ENCODE data around the gene MICU1. TPM values are rescaled to one million over a fixed set of nuclear protein-coding genes. Genes with fewer than 3 reads are reported as not detected.

Gene MICU1
- total and polyA plus RNA-seq, 2 donors (not counting 3 experiments of a cell fraction or from before 2014, with no cell fraction given) = 27.5 to 48.0 TPM

DNA sequence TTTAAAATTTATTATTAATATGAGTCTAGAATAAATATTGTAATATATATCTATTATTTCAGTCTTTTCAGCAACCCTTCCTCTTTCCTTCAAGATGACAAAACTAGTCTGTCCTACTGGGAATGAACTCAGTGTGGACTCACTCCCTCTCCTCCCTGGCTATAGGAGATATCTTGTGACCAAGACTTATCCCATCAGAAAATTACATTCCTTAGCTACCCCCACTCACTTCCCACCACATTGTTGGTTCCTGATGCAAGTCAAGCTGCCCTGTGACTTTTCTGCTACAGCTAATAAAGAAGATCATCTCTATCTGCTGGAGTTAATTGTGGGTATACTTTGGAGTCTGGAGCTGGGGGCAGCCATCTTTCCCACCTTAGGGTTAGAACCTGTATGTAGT lies 38.1 kb upstream of the MICU1 start:
- Histone ChIP-seq H3K9me3 (replicated peaks; ENCODE audit: control insufficient read depth, insufficient read depth, low read length) (no peaks in the 10 kb centered on the region), H3K79me2 (ENCODE audit: control insufficient read depth, insufficient read depth, low read length) (no peaks in the 10 kb centered on the region), H3K9ac (replicated peaks; ENCODE audit: extremely low read depth, insufficient read depth, low read length) (no peak overlapping the region), H3K27me3 (ENCODE audit: control insufficient read depth in 2 of 2, insufficient read depth in 2 of 2, low read length in 2 of 2) (no peaks in the 10 kb centered on the region), H3K36me3 (ENCODE audit: control insufficient read depth in 2 of 2, extremely low read depth in 1 of 2, insufficient read depth in 2 of 2, low read length in 2 of 2) (no peaks in the 10 kb centered on the region), H3K4me2 (ENCODE audit: insufficient read depth, low read length) (no peak overlapping the region), H4K20me1 (replicated peaks; ENCODE audit: control insufficient read depth, extremely low read depth, insufficient read depth, low read length) (no peaks in the 10 kb centered on the region), H3K27ac (ENCODE audit: insufficient read depth, low read depth, low read length) (no peak overlapping the region), H2AFZ (ENCODE audit: low read depth, low read length) (no peak overlapping the region), H3K9me1 (replicated peaks; ENCODE audit: control insufficient read depth, extremely low read depth, insufficient read depth, low read length) (no peaks in the 10 kb centered on the region), H3K4me1 (ENCODE audit: control insufficient read depth, extremely low read depth, insufficient read depth, low read length) (no peaks in the 10 kb centered on the region), H3K4me3 (replicated peaks in 1 of 3; ENCODE audit: insufficient read depth in 1 of 3, low read depth in 1 of 3, low read length in 3 of 3) (no peak overlapping the region)
- POLR2A ChIA-PET = no interaction called here
- no TSS peak for BruUV-seq (replicated peaks)
- dilution Hi-C loops (cut with MboI; ENCODE audit: extremely low pct_ligation_motif_present, low sequenced_read_pairs) (no loop called here), intact Hi-C loops (cut with micrococcal nuclease) (no loop called here)
- CTCF ChIA-PET = interaction anchor here (1.3 kb wide), 1 partner anchor 8 kb away, joined by 4 read pairs; no protein-coding TSS in a partner anchor
- DNase-seq (ENCODE audit: low read depth, low spot score) = no peak
- no peak for FAIRE-seq
- TF ChIP-seq JUN (IDR thresholded peaks at IDR 0.05; ENCODE audit: borderline replicate concordance, insufficient read depth, insufficient read length, low read depth) (no peak), POLR2A (IDR thresholded peaks at IDR 0.05; ENCODE audit: low read depth, low read length) (no peak), FOS (IDR thresholded peaks at IDR 0.05; ENCODE audit: borderline replicate concordance, insufficient read depth, low read length) (no peak), MYC (IDR thresholded peaks at IDR 0.05; ENCODE audit: low read depth, low read length) (no peak)
- TF ChIP-seq, protein P1, sequence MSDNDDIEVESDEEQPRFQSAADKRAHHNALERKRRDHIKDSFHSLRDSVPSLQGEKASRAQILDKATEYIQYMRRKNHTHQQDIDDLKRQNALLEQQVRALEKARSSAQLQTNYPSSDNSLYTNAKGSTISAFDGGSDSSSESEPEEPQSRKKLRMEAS (IDR thresholded peaks at IDR 0.05; ENCODE audit: insufficient read depth, insufficient read length) = no peak
- TF ChIP-seq, protein P2, sequence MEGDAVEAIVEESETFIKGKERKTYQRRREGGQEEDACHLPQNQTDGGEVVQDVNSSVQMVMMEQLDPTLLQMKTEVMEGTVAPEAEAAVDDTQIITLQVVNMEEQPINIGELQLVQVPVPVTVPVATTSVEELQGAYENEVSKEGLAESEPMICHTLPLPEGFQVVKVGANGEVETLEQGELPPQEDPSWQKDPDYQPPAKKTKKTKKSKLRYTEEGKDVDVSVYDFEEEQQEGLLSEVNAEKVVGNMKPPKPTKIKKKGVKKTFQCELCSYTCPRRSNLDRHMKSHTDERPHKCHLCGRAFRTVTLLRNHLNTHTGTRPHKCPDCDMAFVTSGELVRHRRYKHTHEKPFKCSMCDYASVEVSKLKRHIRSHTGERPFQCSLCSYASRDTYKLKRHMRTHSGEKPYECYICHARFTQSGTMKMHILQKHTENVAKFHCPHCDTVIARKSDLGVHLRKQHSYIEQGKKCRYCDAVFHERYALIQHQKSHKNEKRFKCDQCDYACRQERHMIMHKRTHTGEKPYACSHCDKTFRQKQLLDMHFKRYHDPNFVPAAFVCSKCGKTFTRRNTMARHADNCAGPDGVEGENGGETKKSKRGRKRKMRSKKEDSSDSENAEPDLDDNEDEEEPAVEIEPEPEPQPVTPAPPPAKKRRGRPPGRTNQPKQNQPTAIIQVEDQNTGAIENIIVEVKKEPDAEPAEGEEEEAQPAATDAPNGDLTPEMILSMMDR (IDR thresholded peaks at IDR 0.05; ENCODE audit: extremely low read depth in 1 of 2, insufficient read depth in 1 of 2, low read depth in 1 of 2, low read length in 2 of 2) = no peak

DNA sequence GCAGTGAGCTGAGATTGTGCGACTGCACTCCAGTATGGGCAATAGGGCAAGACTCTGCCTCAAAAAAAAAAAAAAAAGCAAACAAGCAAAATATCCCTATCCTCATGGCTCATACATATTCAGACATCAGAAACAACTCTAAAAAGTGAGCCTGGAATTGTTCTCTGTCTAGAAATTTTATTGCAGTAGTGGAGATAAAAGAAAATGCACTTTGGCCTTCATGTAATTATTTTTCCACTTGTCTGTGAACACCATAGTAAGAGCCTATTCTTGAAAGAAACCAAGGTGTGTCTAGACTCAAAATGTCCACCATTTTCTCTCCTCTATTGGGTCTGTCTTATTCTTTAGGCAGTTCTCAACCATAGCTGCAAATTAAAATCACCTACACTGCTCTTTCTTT lies 35.6 kb upstream of the MICU1 start:
- no peaks in the 10 kb centered on the region for H3K79me2 ChIP-seq (ENCODE audit: control insufficient read depth, insufficient read depth, low read length)
- POLR2A ChIA-PET = no interaction called here
- no peaks in the 10 kb centered on the region for H4K20me1 ChIP-seq (replicated peaks; ENCODE audit: control insufficient read depth, extremely low read depth, insufficient read depth, low read length)
- CTCF ChIA-PET = interaction anchor here (1.7 kb wide), 1 partner anchor 11 kb away, joined by 5 read pairs; no protein-coding TSS in a partner anchor
- no peak overlapping the region for H3K4me2 ChIP-seq (ENCODE audit: insufficient read depth, low read length)
- no peak overlapping the region for H3K4me3 ChIP-seq (replicated peaks in 1 of 3; ENCODE audit: insufficient read depth in 1 of 3, low read depth in 1 of 3, low read length in 3 of 3)
- H3K9me1 ChIP-seq (replicated peaks; ENCODE audit: control insufficient read depth, extremely low read depth, insufficient read depth, low read length) = no peaks in the 10 kb centered on the region
- no peak for DNase-seq (ENCODE audit: low read depth, low spot score)
- dilution Hi-C loops (cut with MboI; ENCODE audit: extremely low pct_ligation_motif_present, low sequenced_read_pairs) (no loop called here), intact Hi-C loops (cut with micrococcal nuclease) (no loop called here)
- no peaks in the 10 kb centered on the region for H3K27me3 ChIP-seq (ENCODE audit: control insufficient read depth in 2 of 2, insufficient read depth in 2 of 2, low read length in 2 of 2)
- no peaks in the 10 kb centered on the region for H3K9me3 ChIP-seq (replicated peaks; ENCODE audit: control insufficient read depth, insufficient read depth, low read length)
- H3K36me3 ChIP-seq (ENCODE audit: control insufficient read depth in 2 of 2, extremely low read depth in 1 of 2, insufficient read depth in 2 of 2, low read length in 2 of 2) = no peaks in the 10 kb centered on the region
- no peaks in the 10 kb centered on the region for H3K4me1 ChIP-seq (ENCODE audit: control insufficient read depth, extremely low read depth, insufficient read depth, low read length)
- no peak overlapping the region for H3K9ac ChIP-seq (replicated peaks; ENCODE audit: extremely low read depth, insufficient read depth, low read length)
- no peak for TF ChIP-seq GATA2 (IDR thresholded peaks at IDR 0.05; ENCODE audit: insufficient read depth, insufficient read length, low read depth, low read length)
- no peak for TF ChIP-seq EZH2 (IDR thresholded peaks at IDR 0.05; ENCODE audit: borderline replicate concordance, low read depth, low read length, severe bottlenecking)
- TF ChIP-seq POLR2A (IDR thresholded peaks at IDR 0.05; ENCODE audit: low read depth, low read length) = no peak
- TF ChIP-seq, protein P1 (IDR thresholded peaks at IDR 0.05; ENCODE audit: insufficient read depth, insufficient read length) = no peak
- no peak for TF ChIP-seq MYC (IDR thresholded peaks at IDR 0.05; ENCODE audit: low read depth, low read length)
- TF ChIP-seq POLR2AphosphoS5 (IDR thresholded peaks at IDR 0.05; ENCODE audit: insufficient read depth, low read depth, low read length) = no peak
- TF ChIP-seq FOS (IDR thresholded peaks at IDR 0.05; ENCODE audit: borderline replicate concordance, insufficient read depth, low read length) = no peak
- TF ChIP-seq, protein P2 (IDR thresholded peaks at IDR 0.05; ENCODE audit: extremely low read depth in 1 of 2, insufficient read depth in 1 of 2, low read depth in 1 of 2, low read length in 2 of 2) = no peak
- no peak for TF ChIP-seq JUN (IDR thresholded peaks at IDR 0.05; ENCODE audit: borderline replicate concordance, insufficient read depth, insufficient read length, low read depth)
- no peak overlapping the region for H2AFZ ChIP-seq (ENCODE audit: low read depth, low read length)
- FAIRE-seq = no peak
- H3K27ac ChIP-seq (ENCODE audit: insufficient read depth, low read depth, low read length) = no peak overlapping the region
- BruUV-seq (replicated peaks) = no TSS peak

Measured in endothelial cell of umbilical vein (primary cell).